ENCODE results near the gene PARP14.
"Not testable (repeated sequence)": the region's sequence is repeated elsewhere in the genome, so short reads cannot be mapped to it uniquely, and the experiment has no call there.

PARP14 gene

DNA sequence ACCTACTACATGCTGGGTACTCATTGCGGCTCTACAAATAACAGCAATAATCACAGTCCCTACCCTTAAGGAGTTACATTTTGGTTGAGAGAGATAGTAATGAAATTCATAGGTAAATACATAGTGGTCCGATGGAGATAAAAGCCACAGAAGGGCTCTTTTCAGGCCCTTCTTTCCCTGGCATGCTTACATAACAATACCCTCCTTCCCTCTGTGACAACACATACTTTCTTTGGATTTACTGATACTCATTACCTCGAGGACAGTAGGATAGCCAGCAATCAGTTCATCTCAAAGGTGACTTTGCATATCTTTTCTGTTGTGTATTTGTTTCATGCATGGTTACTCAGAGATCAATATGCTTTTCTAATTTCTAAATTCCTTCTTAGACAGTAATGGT, 58.5 kb downstream of the PARP14 start:
- FAIRE-seq (no peak), DNase-seq (ENCODE audit: insufficient read length, low spot score) (no peak)
- no peak for TF ChIP-seq POU2F2 (IDR thresholded peaks at IDR 0.05; ENCODE audit: low read depth, low read length)
- TF ChIP-seq TAF1 (IDR thresholded peaks at IDR 0.05; ENCODE audit: low read depth, low read length) = no peak
- TF ChIP-seq POLR2AphosphoS5 (IDR thresholded peaks at IDR 0.05; ENCODE audit: low read depth, low read length) = no peak
- no peak for TF ChIP-seq POLR2A (IDR thresholded peaks at IDR 0.05; ENCODE audit: low read depth, low read length)
- TF ChIP-seq PAX5 (IDR thresholded peaks at IDR 0.05; ENCODE audit: insufficient read depth, low read length, severe bottlenecking) = no peak
- no peak for TF ChIP-seq SPI1 (IDR thresholded peaks at IDR 0.05; ENCODE audit: low read depth, low read length)

- TF ChIP-seq TAF1 (IDR thresholded peaks at IDR 0.05; ENCODE audit: low read depth, low read length) = no peak
- no peak for TF ChIP-seq POLR2AphosphoS5 (IDR thresholded peaks at IDR 0.05; ENCODE audit: low read depth, low read length)
- FAIRE-seq = no peak
- no peak for DNase-seq (ENCODE audit: insufficient read length, low spot score)
Measured at GRCh38 chr3:122742234-122742633, 61.6 kb downstream of the PARP14 start.

- no peak for DNase-seq (ENCODE audit: insufficient read length, low spot score)
- no peak for TF ChIP-seq POLR2A (IDR thresholded peaks at IDR 0.05; ENCODE audit: low read depth, low read length)
- no peak for TF ChIP-seq POLR2AphosphoS5 (IDR thresholded peaks at IDR 0.05; ENCODE audit: low read depth, low read length)
- no peak for FAIRE-seq
Measured at GRCh38 chr3:122743581-122744120, 63.0 kb downstream of the PARP14 start.

GRCh38 chr3:122745369-122746021, 64.9 kb downstream of the PARP14 start:
- no peak for FAIRE-seq
- TF ChIP-seq PAX5 (IDR thresholded peaks at IDR 0.05; ENCODE audit: insufficient read depth, low read length, severe bottlenecking) = no peak
- no peak for TF ChIP-seq TAF1 (IDR thresholded peaks at IDR 0.05; ENCODE audit: low read depth, low read length)
- TF ChIP-seq POLR2A (IDR thresholded peaks at IDR 0.05; ENCODE audit: low read depth, low read length) = no peak
- DNase-seq (ENCODE audit: insufficient read length, low spot score) = no peak

GRCh38 chr3:122747295-122747694, 66.7 kb downstream of the PARP14 start:
- FAIRE-seq; DNase-seq (ENCODE audit: insufficient read length, low spot score): not testable (repeated sequence)

GRCh38 chr3:122748347-122748746, 67.7 kb downstream of the PARP14 start:
- no peak for FAIRE-seq
- no peak for DNase-seq (ENCODE audit: insufficient read length, low spot score)
- TF ChIP-seq TAF1 (IDR thresholded peaks at IDR 0.05; ENCODE audit: low read depth, low read length) = no peak
- TF ChIP-seq SPI1 (IDR thresholded peaks at IDR 0.05; ENCODE audit: low read depth, low read length) = no peak
- no peak for TF ChIP-seq PAX5 (IDR thresholded peaks at IDR 0.05; ENCODE audit: insufficient read depth, low read length, severe bottlenecking)
- TF ChIP-seq POU2F2 (IDR thresholded peaks at IDR 0.05; ENCODE audit: low read depth, low read length) = no peak
- no peak for TF ChIP-seq POLR2AphosphoS5 (IDR thresholded peaks at IDR 0.05; ENCODE audit: low read depth, low read length)
- no peak for TF ChIP-seq POLR2A (IDR thresholded peaks at IDR 0.05; ENCODE audit: low read depth, low read length)

DNA sequence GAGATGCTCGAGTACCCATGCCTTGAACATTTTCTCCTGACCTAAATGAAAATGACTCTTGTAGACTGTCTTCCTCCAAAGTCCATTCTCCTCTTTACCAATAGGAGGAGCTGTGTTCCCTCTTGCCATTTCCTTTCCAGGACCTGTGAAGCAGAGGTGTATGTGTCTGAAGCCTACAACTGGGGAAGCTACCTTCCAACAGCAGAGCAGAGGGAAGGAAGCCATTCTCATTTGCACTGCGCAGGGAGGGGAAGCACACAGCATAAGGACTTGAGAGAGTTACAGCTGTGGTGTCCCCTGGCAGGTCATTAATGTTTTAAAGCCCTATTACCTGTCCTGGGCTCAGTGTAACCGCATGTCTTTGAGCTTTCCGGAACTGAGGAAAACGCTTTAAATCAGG, 74.3 kb downstream of the PARP14 start:
- DNase-seq (ENCODE audit: insufficient read length, low spot score) = peak; percentile 25
- FAIRE-seq = peak; percentile 93
- TF ChIP-seq PAX5 (IDR thresholded peaks at IDR 0.05; ENCODE audit: insufficient read depth, low read length, severe bottlenecking) (no peak), SPI1 (IDR thresholded peaks at IDR 0.05; ENCODE audit: low read depth, low read length) (0 out of 2 replicates have a peak, but pooled peaks have one; percentile 17)

DNA sequence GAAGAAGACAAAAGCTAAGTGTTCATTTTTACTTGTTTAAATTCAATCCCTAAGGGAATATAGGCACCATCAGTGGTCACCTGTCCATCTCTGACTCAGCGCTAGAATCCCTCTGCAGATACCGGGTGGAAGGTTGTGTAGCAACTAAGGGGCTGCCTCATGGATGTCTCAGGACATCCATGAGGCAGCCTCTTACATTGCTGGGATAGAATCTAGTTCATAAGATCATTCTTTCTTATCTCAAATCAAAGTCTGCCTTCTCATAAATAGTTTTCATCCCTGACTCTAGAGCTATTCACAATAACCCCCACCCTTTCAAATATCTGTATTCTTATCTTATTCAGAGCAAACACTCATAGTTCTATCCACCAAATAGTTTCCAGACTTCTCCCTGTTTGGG, 74.9 kb downstream of the PARP14 start:
- no peak for DNase-seq (ENCODE audit: insufficient read length, low spot score)
- no peak for TF ChIP-seq SPI1 (IDR thresholded peaks at IDR 0.05; ENCODE audit: low read depth, low read length)
- TF ChIP-seq POLR2A (IDR thresholded peaks at IDR 0.05; ENCODE audit: low read depth, low read length) = no peak
- TF ChIP-seq PAX5 (IDR thresholded peaks at IDR 0.05; ENCODE audit: insufficient read depth, low read length, severe bottlenecking) = no peak
- TF ChIP-seq TAF1 (IDR thresholded peaks at IDR 0.05; ENCODE audit: low read depth, low read length) = no peak
- TF ChIP-seq POLR2AphosphoS5 (IDR thresholded peaks at IDR 0.05; ENCODE audit: low read depth, low read length) = no peak
- TF ChIP-seq POU2F2 (IDR thresholded peaks at IDR 0.05; ENCODE audit: low read depth, low read length) = no peak
- FAIRE-seq = no peak

- no peak for DNase-seq (ENCODE audit: insufficient read length, low spot score)
- TF ChIP-seq PAX5 (IDR thresholded peaks at IDR 0.05; ENCODE audit: insufficient read depth, low read length, severe bottlenecking) (no peak), POLR2A (IDR thresholded peaks at IDR 0.05; ENCODE audit: low read depth, low read length) (no peak), POU2F2 (IDR thresholded peaks at IDR 0.05; ENCODE audit: low read depth, low read length) (no peak), SPI1 (IDR thresholded peaks at IDR 0.05; ENCODE audit: low read depth, low read length) (no peak), TAF1 (IDR thresholded peaks at IDR 0.05; ENCODE audit: low read depth, low read length) (no peak), POLR2AphosphoS5 (IDR thresholded peaks at IDR 0.05; ENCODE audit: low read depth, low read length) (no peak)
- peak; percentile 26 for FAIRE-seq
Measured at GRCh38 chr3:122758877-122759560, 78.4 kb downstream of the PARP14 start.

DNA sequence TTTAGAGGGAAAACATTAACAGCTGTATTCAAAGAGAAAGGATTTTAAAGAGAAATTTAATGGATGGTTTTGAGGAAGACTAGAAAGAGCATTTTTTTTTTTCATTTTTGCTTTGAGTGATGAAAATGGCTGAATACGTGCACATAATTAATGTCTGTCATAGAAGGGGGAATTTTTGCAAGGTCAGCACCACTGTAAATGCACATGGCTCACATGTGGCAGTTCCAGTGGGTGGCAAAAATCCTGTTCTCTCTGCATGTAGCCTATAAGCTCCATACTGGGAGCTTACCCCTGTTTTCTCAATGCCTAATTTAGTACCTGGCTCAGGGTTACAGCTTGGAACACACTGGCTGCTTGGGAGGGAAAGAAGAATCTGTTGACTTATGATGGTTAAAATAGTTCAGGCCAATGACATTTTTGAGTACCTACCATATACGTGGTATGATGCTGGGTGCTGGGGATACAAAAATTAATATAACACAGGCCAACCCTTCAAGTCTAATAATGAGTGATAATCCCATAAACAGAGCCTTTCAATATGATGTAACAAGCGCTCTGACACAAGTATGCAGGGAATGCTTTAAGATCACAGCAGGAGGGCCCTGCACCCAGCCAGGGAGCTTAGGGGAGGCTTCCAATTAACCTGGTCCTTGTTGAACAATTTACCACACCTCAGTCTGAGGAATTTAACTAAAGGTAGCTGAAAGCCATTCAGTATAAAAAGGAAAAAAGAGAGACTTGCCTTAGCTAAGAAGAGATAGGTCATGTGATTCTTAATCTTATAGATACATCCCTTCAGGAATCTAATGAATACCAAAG, 80.0 kb downstream of the PARP14 start:
- FAIRE-seq = no peak
- TF ChIP-seq SPI1 (IDR thresholded peaks at IDR 0.05; ENCODE audit: low read depth, low read length) = no peak
- TF ChIP-seq PAX5 (IDR thresholded peaks at IDR 0.05; ENCODE audit: insufficient read depth, low read length, severe bottlenecking) = no peak
- TF ChIP-seq POLR2AphosphoS5 (IDR thresholded peaks at IDR 0.05; ENCODE audit: low read depth, low read length) = no peak
- no peak for TF ChIP-seq POU2F2 (IDR thresholded peaks at IDR 0.05; ENCODE audit: low read depth, low read length)
- TF ChIP-seq TAF1 (IDR thresholded peaks at IDR 0.05; ENCODE audit: low read depth, low read length) = no peak
- TF ChIP-seq POLR2A (IDR thresholded peaks at IDR 0.05; ENCODE audit: low read depth, low read length) = no peak

More for the DNA sequence above, 80.0 kb downstream of the PARP14 start:
- no peak for DNase-seq (ENCODE audit: insufficient read length, low spot score)

Data from GM12891 (cell line).